CMK (cell line): ENCODE results near the gene KCNMB1.

Source experiments
- DNase-seq: peaks from one replicate; pipeline ENCODE4 v3.0.0-alpha.2; 2010; ENCODE audit warnings: low read depth

Gene KCNMB1

DNA sequence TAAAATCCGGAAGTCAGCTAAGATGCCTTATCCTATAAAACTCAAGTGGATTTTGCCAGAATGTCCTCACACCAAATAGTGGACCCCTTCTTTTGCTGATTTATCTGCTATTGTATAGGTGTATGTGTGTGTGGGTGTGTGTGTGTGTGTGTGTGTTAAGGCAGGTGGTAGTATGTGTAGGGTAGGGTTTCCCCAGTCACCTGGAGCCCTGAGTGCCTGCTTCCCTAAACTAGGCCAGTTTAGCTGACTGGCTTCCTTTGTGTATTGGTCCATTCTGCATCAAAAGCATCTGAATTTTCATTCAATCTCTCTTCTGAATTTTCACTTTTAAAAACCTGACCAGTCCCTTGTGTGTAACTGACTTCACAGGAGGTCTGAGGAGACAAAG, 49.4 kb downstream of the KCNMB1 start:
- DNase-seq = no peak

DNA sequence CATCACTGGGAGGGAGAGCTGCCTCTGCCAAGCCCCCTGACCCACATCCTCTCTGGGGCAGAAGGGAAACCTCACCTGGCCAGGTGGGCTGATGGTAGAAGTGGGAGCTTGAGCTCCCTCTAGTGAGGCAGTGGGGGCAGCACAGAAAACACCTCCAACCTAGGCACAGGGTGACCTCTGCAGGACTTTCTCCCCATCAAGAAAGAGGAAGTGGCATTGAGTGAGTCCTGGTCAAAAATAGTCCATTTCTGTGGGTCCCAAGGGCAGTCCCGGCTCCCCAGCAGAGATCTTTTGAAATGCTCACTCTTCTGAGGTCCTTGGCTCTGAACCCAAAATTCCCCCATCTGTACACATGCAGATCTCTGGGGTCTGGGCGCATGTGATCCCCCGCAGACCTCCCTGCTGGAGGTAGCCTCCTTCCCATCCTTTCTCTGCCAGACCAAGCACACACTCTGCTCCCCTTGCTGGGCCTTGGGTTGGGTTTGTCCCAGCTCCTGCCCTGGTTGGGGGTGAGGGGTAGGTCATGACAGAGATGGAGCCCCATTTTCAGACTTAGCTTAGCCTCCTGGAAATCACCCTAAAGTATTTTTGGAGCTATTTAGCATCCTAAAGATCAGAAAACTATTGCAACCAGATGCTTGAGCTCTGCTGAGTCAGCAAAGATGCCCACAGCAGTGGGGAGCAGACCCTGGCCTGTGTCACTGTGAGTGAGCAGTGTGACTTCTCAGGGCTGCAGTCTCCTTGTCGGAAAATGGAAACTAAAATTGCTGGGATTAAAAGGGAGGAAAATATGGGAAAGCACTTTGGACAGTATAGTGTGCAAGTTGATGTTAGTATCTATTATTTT, 50.0 kb downstream of the KCNMB1 start:
- no peak for DNase-seq

DNA sequence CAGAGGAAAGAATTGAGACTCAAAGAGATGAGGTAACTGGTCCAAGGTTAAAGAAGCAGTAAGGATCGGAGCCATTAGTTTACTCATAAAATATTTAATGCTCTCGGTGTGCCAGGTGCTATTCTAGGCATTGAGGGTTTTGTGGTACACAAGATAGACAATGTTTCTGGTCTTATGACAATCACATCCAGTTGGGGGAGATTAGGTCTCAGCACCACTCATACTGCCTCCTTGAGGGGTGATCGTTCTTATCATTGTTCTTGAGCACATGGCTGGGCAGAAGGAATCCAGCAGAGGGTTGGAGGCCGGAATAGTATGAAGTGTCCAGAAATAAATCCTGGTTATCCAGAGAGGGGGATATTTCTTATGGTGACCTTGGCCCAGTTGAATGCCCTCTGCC, 50.9 kb downstream of the KCNMB1 start:
- no peak for DNase-seq

- no peak for DNase-seq
Measured at GRCh38 chr5:170337045-170337733, 52.0 kb downstream of the KCNMB1 start.

GRCh38 chr5:170336065-170336464, 53.1 kb downstream of the KCNMB1 start:
- no peak for DNase-seq

DNA sequence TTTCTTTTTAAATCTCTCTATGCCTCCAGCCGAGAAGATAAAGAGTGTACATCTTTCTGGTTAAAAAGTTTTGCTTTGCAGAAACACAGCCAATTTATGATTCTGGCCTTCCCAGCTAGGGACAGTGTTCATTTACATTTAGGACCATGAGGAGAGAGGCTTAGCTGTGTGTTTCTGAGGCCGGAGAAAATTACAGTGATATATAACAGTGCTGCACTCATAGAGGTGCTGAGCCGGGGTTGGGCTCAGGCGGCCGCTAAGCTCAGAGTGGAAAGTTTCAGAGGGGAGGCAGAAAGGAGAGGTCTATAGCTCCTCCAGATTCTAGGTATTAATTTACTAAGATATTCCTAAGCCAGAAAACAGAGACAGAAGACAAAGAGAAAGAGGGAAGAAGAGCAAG, 54.5 kb downstream of the KCNMB1 start:
- DNase-seq = no peak

GRCh38 chr5:170333161-170333910, 55.8 kb downstream of the KCNMB1 start:
- DNase-seq = peak; percentile 76

DNA sequence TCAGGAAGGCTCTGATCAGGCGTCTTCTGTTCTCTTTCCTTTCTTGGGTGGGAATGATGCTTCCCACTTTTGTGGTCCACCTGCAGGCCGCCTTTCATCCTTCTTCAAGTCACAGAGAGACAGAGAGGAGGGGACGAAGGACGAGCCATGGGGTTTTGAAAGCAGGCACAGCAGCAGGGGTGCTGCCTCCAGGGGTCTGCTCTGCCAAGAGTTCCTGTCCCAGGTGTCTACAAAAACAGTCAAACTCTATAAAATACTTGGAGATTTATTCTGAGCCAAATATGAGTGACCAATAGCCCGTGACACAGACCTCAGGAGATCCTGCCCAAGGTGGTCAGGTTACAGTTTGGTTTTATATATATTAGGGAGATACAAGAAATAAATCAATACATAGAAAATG, 57.1 kb downstream of the KCNMB1 start:
- no peak for DNase-seq

- DNase-seq = peak; percentile 57
Measured at GRCh38 chr5:170330568-170331054, 58.6 kb downstream of the KCNMB1 start.

DNA sequence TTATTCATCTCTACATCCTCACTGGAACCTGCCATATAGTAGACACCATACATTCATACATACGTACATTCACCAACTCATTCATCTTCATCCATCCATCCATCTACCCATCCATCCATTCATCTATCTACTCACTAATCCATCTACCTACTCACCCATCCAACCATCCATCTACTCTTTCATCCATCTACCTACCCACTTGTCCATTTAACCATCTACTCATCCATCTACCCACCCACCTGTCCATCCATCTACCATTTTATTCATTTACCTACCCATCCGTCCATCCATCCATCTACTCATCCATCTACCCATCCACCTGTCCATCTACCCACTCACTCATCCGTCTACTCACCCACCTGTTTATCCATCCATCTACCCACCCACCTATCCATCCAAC, 59.6 kb downstream of the KCNMB1 start:
- DNase-seq = no peak

GRCh38 chr5:170327829-170328228, 61.3 kb downstream of the KCNMB1 start:
- DNase-seq = no peak

GRCh38 chr5:170327168-170327567, 62.0 kb downstream of the KCNMB1 start:
- DNase-seq = no peak
